AG09309 (cell line): ENCODE data around the gene ILKAP.

Experiments used
- DNase-seq: peaks from one replicate; pipeline ENCODE4 v3.0.0-alpha.2; 2010; ENCODE audit warnings: low read depth
- H3K4me3 ChIP-seq: 2 replicates; pipeline ENCODE4 v1.5.1; 2011; ENCODE audit warnings: mild to moderate bottlenecking, low read depth, low read length, moderate library complexity; ENCODE audit not compliant: control insufficient read depth
- TF ChIP-seq, protein P1 (sequence below): IDR thresholded peaks from 2 replicates; pipeline ENCODE4 v1.5.1; 2011; ENCODE audit warnings: mild to moderate bottlenecking, low read depth, low read length, inconsistent platforms; ENCODE audit not compliant: insufficient read depth, control insufficient read depth; ENCODE audit errors: missing control alignments

Gene ILKAP

DNA sequence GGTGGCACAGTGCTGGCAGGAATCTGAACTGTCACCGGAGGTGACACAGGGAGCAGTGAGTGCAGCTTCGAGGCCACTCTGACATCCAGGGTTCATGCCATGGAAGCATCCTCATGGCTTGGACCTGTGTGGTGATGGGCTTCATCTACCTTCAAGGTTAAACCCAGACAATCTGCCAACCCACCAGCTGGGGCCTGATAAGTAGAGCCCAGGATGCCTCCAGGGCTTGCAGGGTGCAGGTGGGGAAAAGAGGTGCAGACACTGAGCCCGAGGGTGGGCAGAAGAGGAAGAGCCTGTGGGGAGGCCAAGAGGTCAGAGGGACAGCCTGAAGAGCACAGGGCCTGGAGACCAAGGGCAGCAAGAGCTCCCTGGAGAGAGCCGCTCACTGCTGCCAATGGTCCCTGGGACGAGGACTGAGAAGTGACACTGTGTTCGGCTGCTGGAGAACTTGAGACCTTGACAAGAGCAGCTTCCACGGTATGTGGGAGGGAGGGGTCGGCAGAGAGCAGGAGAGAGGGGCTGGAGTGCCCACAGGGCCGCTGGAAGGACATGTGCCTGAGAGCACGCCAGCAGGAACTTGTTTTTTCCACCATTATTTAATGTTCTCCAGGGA lies 44.5 kb upstream of the ILKAP start:
- H3K4me3 ChIP-seq = no peak overlapping the region
- TF ChIP-seq, protein P1, sequence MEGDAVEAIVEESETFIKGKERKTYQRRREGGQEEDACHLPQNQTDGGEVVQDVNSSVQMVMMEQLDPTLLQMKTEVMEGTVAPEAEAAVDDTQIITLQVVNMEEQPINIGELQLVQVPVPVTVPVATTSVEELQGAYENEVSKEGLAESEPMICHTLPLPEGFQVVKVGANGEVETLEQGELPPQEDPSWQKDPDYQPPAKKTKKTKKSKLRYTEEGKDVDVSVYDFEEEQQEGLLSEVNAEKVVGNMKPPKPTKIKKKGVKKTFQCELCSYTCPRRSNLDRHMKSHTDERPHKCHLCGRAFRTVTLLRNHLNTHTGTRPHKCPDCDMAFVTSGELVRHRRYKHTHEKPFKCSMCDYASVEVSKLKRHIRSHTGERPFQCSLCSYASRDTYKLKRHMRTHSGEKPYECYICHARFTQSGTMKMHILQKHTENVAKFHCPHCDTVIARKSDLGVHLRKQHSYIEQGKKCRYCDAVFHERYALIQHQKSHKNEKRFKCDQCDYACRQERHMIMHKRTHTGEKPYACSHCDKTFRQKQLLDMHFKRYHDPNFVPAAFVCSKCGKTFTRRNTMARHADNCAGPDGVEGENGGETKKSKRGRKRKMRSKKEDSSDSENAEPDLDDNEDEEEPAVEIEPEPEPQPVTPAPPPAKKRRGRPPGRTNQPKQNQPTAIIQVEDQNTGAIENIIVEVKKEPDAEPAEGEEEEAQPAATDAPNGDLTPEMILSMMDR = no peak
- DNase-seq = no peak

DNA sequence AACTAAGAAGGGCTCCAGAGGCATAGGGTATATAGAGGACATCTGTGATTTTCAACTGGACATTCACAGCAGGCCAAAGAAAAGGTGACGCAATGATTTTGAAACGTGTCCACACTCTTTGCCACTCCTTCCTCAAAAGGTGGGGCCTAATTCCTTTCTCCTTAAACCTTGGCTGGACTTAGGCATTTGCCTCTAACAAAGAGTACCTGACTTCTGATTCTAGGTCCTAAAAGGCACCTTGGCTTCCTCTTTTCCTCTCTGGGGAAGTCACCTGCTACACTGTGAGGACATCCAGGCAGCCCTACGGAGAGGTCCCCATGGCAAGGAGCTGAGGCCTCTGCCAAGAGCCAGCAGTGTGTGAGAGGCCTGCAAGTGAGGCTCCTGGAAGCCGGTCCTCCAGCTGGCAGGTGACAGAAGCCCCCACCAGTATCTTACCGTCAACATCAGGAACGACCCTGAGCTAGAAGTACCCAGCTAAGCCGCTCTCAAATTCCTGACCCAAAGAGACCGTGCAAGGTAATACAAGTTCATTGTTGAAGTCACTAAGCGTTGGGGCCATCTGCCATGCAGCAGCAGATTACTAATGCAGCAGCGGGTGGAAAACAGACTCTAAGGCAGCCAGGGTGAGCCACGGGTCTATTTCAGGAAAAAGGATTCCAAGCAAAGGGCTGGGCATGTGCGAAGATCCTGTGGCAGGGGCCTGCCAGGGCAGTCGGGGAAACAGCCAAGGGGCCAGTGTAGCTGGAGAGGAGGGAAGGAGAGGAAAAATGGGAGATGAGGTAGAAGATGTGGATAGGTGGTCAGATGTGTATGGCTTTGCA lies 43.7 kb upstream of the ILKAP start:
- TF ChIP-seq, protein P1 = no peak
- H3K4me3 ChIP-seq = no peak overlapping the region
- no peak for DNase-seq

GRCh38 chr2:238244151-238244550 lies 40.7 kb upstream of the ILKAP start:
- TF ChIP-seq, protein P1 = no peak
- no peak overlapping the region for H3K4me3 ChIP-seq
- no peak for DNase-seq

- DNase-seq = no peak
- TF ChIP-seq, protein P1 = no peak
- no peak overlapping the region for H3K4me3 ChIP-seq
Observed at GRCh38 chr2:238243496-238244076, 40.1 kb upstream of the ILKAP start.

DNA sequence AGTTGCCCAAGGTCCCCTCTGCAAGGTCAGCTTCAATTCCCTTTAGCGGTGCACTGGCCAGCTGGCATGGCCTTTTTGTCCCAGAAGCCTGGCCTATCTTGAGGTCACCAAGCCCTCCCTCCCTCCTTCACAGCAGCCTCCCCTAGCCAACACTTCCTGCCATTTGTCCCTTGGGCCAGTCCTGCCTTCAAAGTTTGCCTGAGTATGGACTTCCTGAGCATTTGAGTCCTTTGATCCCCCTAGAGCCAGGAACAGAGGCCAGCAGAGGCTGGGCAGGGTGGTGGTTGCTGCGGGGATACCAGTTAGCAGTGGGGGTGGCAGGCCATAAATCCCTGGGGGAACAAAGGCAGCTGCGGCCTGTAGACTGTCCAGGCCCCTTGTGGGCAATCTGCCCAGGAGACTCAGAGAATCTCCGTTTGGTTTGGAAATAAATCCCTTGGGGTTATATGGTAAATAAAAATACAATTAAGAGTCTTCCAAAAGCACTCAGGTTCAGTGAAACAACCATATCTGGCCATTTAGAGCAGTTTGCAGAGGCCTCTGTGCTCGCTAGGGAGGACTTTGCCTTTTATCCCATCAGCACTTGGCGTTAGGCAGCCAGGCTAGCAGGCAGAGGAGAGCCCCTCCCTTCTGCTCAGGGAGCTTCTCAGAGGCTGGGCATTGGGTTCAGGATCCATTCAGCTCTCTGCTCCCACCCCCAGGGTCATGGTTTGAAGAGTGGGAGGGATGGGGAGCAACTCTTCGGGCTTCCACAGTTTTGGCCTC lies 39.4 kb upstream of the ILKAP start:
- no peak for DNase-seq
- H3K4me3 ChIP-seq = no peak overlapping the region
- TF ChIP-seq, protein P1 = no peak

DNA sequence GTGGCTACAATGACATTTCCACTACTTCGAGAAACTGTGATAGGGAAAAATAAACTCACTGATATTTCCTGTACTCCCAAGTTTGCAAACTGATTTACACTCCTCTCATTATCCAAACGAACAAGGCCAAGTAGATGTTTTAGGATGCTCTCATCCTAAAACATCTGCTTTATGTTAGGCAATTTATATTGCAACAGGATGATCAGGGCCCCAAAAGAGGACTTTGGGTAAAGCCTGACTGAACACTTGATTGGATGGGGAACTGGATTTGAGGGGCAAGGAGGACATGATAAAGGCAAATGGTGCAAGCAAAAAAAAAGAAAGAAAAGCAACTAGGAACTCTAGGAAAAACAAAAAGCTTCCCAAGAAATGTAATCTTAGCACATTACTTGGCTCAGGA lies 38.5 kb upstream of the ILKAP start:
- TF ChIP-seq, protein P1 = no peak
- DNase-seq = no peak
- no peak overlapping the region for H3K4me3 ChIP-seq
